Measurements from ENCODE around the gene SDR42E1. TPM values are rescaled to one million over a fixed set of nuclear protein-coding genes. Genes with fewer than 3 reads are reported as not detected.

Gene SDR42E1
- total and polyA plus RNA-seq, 2 of the 13 experiments (the other 11 are each of a cell fraction or from before 2014, with no cell fraction given), result 0.01 to 0.13 TPM

GRCh38 chr16:82034981-82035612 is 23.8 kb upstream of the SDR42E1 start, which contains the start of gene HSD17B2 (continued):
- TF ChIP-seq ZNF788 (CRISPR knock-in tag; IDR thresholded peaks at IDR 0.05; ENCODE audit: borderline replicate concordance) (0 out of 2 replicates have a peak, but pooled peaks have one; percentile 54), ZNF530 (CRISPR knock-in tag; IDR thresholded peaks at IDR 0.05; ENCODE audit: low read depth) (no peak), BRD4 (CRISPR knock-in tag; IDR thresholded peaks at IDR 0.05) (0 out of 2 replicates have a peak, but pooled peaks have one; percentile 34), ZNF138 (CRISPR knock-in tag; IDR thresholded peaks at IDR 0.05; ENCODE audit: low read depth) (peak; percentile 70; the same call in 1 of the 2 replicates), TGIF2 (CRISPR knock-in tag; IDR thresholded peaks at IDR 0.05) (peak; percentile 64), SMC3 (IDR thresholded peaks at IDR 0.05; ENCODE audit: low read length) (0 out of 2 replicates have a peak, but pooled peaks have one; percentile 7), TIGD3 (CRISPR knock-in tag; IDR thresholded peaks at IDR 0.05; ENCODE audit: borderline replicate concordance) (no peak), ZNF557 (CRISPR knock-in tag; IDR thresholded peaks at IDR 0.05) (peak; percentile 69; the same call in 1 of the 2 replicates), MXI1 (IDR thresholded peaks at IDR 0.05; ENCODE audit: borderline replicate concordance, low read depth, low read length) (peak; percentile 83; the same call in 1 of the 3 replicates), ZNF503 (CRISPR knock-in tag; IDR thresholded peaks at IDR 0.05) (no peak; the same call in 1 of the 2 replicates), ZBTB44 (CRISPR knock-in tag; IDR thresholded peaks at IDR 0.05) (no peak), FOXO1 (CRISPR knock-in tag; IDR thresholded peaks at IDR 0.05) (no peak), HOMEZ (CRISPR knock-in tag; IDR thresholded peaks at IDR 0.05; ENCODE audit: low read depth) (peak; percentile 80; the same call in 1 of the 2 replicates), ZNF512 (CRISPR knock-in tag; IDR thresholded peaks at IDR 0.05) (no peak)
- TF ChIP-seq, protein P1, sequence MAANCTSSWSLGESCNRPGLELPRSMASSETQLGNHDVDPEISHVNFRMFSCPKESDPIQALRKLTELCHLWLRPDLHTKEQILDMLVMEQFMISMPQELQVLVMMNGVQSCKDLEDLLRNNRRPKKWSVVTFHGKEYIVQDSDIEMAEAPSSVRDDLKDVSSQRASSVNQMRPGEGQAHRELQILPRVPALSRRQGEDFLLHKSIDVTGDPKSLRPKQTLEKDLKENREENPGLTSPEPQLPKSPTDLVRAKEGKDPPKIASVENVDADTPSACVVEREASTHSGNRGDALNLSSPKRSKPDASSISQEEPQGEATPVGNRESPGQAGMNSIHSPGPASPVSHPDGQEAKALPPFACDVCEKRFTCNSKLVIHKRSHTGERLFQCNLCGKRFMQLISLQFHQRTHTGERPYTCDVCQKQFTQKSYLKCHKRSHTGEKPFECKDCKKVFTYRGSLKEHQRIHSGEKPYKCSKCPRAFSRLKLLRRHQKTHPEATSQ (CRISPR knock-in tag; IDR thresholded peaks at IDR 0.05; ENCODE audit: borderline replicate concordance), result no peak; the same call in 1 of the 2 replicates
